ENCODE data around the gene ESCO1. TPM values are rescaled to one million over a fixed set of nuclear protein-coding genes. Genes with fewer than 3 reads are reported as not detected.
"Not testable (repeated sequence)": the region's sequence is repeated elsewhere in the genome, so short reads cannot be mapped to it uniquely, and the experiment has no call there.

ESCO1 gene
- total and polyA plus RNA-seq, 2 of the 4 experiments (the other 2 are of a cell fraction), result 3.1 to 4.5 TPM

GRCh38 chr18:21611401-21612124 is 11.1 kb upstream of the ESCO1 start:
- POLR2A ChIA-PET (ENCODE audit: unreplicated experiment); H2BK20ac ChIP-seq (ENCODE audit: low read depth, low read length); in situ Hi-C loops (cut with MboI; ENCODE audit: low sequenced_read_pairs); H2BK15ac ChIP-seq (ENCODE audit: low read depth, low read length); H3K9me1 ChIP-seq (ENCODE audit: insufficient read depth, low read length); H3K36me3 ChIP-seq (ENCODE audit: control insufficient read depth, insufficient read depth, low read length); H4K91ac ChIP-seq (ENCODE audit: insufficient read depth, low read depth, low read length); H2BK5ac ChIP-seq (ENCODE audit: low read depth, low read length, poor library complexity, severe bottlenecking); H3K4me1 ChIP-seq (ENCODE audit: control insufficient read depth, insufficient read depth, low read length); H3K79me1 ChIP-seq (ENCODE audit: low read depth in 1 of 2, low read length in 2 of 2); H2AK9ac ChIP-seq (replicated peaks; ENCODE audit: low read depth, low read length, poor library complexity); H3K9me3 ChIP-seq (ENCODE audit: control insufficient read depth, insufficient read depth, low read length); DNase-seq; H3K23ac ChIP-seq (ENCODE audit: low read depth, low read length); H3K18ac ChIP-seq (ENCODE audit: low read depth, low read length); BruUV-seq (replicated peaks); H2AK5ac ChIP-seq (ENCODE audit: low read depth, low read length); H3K27me3 ChIP-seq (ENCODE audit: control insufficient read depth, insufficient read depth, low read length); dilution Hi-C loops (cut with HindIII; ENCODE audit: low sequenced_read_pairs, unreplicated experiment): not testable (repeated sequence)
- Histone ChIP-seq H3K14ac (replicated peaks; ENCODE audit: low read depth, low read length) (peak overlapping the region; percentile 56; the same call in 1 of the 2 replicates), H2AFZ (replicated peaks; ENCODE audit: low read length, poor library complexity) (peak overlapping the region; percentile 94), H3K56ac (ENCODE audit: extremely low read depth, insufficient read depth, low read length) (0 out of 2 replicates have a peak overlapping the region, but pooled peaks have one; percentile 4), H3K9ac (ENCODE audit: low read depth, low read length) (0 out of 2 replicates have a peak overlapping the region, but pooled peaks have one; percentile 19), H4K5ac (ENCODE audit: low read depth, low read length) (peak overlapping the region; percentile 63), H3K4me2 (ENCODE audit: low read depth, low read length) (peak overlapping the region; percentile 49), H4K20me1 (ENCODE audit: insufficient read depth, low read length) (peaks cover 14% of the 10 kb centered on the region), H3K4ac (ENCODE audit: low read depth, low read length) (peak overlapping the region; percentile 61; the same call in 1 of the 2 replicates), H3K4me3 (ENCODE audit: insufficient read depth, low read depth, low read length) (peak overlapping the region; percentile 85), H2BK120ac (ENCODE audit: low read depth, low read length) (0 out of 2 replicates have a peak overlapping the region, but pooled peaks have one; percentile 33), H4K8ac (ENCODE audit: low read depth in 2 of 2, low read length in 2 of 2) (peak overlapping the region; percentile 87), H3K27ac (ENCODE audit: insufficient read depth, low read length) (peak overlapping the region; percentile 34)
- peak; percentile 5 for ATAC-seq (ENCODE audit: low read depth)
- intact Hi-C loops (cut with micrococcal nuclease), result loop anchor here (1.0 to 10.0 kb wide), 2 partner anchors 93 to 133 kb away; partner anchors contain the start of genes ABHD3 and MIB1
- CTCF ChIA-PET, result interaction anchor here (1.3 to 2.5 kb wide), 2 partner anchors 11 to 22 kb away, joined by 3 to 11 read pairs; partner anchors contain the start of gene ESCO1
- 55% methylated on average over 11 of the region's 30 CpGs; no CpG with 5 or more reads in 1 of the 2 experiments for WGBS, 2 experiments (ENCODE audit: extremely low coverage in 2 of 2, insufficient read length in 1 of 2)

Data from IMR-90 (cell line).